ENCODE data around the gene LSR.

DNA sequence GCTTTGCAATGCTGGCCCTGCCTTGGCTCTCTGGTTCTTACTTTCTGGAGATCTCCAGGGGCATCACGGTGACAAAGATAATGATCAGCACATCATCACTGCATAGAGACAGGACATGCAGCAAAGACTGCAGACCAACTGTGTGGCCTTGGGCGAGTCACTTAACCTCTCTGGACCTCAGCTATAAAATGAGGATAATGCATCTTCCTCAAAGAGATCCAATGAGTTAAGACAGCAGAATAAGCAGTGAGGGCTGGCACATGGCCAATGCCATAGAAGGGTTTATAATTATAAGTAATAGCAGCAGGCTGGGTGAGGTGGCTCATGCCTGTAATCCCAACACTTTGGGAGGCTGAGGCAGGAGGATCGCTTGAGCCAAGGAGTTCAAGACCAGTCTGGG, 45.5 kb downstream of the LSR start:
- TF ChIP-seq POLR2A (IDR thresholded peaks at IDR 0.05), result no peak
- TF ChIP-seq CTCF (IDR thresholded peaks at IDR 0.05), result no peak
